Vagina (tissue), 2 donors: ENCODE results near the gene HOXB3.

Experiments
- POLR2A ChIP-seq, 2 donors: fragments of 450-650 bp; IDR thresholded peaks; one replicate each; pipeline ENCODE4 v1.6.1; 2017; ENCODE audit warnings: antibody characterized with exemption in 2 of 2, mild to moderate bottlenecking in 2 of 2, moderate library complexity in 2 of 2
- TF ChIP-seq, protein P1 (sequence below), 3 experiments: fragments of 450-650 bp in 2 of 3; fragments of 200-600 bp in 1 of 3; sonication (generic) in 1 of 3; IDR thresholded peaks; one replicate each; pipeline ENCODE4 v1.5.1; 2017 to 2019; ENCODE audit warnings: antibody characterized with exemption in 3 of 3, mild to moderate bottlenecking in 2 of 3, moderate library complexity in 2 of 3

DNA sequence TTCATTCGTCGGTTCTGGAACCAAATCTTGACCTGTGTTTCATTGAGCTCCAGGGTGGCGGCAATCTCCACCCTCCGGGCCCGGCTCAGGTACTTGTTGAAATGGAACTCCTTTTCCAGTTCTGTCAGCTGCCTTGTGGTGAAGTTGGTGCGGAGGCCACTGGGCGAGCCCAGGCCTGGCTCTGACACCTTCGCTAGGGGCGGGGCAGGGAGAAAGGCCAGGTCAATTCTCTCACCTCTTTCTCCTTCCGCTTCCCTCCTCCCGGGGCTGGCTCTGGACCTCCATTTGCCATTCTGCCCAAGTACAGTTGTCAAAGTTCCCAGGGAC is 60.4 kb downstream of the HOXB3 start:
- TF ChIP-seq, protein P1, sequence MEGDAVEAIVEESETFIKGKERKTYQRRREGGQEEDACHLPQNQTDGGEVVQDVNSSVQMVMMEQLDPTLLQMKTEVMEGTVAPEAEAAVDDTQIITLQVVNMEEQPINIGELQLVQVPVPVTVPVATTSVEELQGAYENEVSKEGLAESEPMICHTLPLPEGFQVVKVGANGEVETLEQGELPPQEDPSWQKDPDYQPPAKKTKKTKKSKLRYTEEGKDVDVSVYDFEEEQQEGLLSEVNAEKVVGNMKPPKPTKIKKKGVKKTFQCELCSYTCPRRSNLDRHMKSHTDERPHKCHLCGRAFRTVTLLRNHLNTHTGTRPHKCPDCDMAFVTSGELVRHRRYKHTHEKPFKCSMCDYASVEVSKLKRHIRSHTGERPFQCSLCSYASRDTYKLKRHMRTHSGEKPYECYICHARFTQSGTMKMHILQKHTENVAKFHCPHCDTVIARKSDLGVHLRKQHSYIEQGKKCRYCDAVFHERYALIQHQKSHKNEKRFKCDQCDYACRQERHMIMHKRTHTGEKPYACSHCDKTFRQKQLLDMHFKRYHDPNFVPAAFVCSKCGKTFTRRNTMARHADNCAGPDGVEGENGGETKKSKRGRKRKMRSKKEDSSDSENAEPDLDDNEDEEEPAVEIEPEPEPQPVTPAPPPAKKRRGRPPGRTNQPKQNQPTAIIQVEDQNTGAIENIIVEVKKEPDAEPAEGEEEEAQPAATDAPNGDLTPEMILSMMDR (IDR thresholded peaks at IDR 0.05), result no peak
- TF ChIP-seq POLR2A (IDR thresholded peaks at IDR 0.05), result no peak
